ENCODE data around the gene PRDM15. TPM values are rescaled to one million over a fixed set of nuclear protein-coding genes. Genes with fewer than 3 reads are reported as not detected.

PRDM15 gene
- total and polyA plus RNA-seq, 10 donors: 4.4 to 18.0 (median 10.8) TPM

DNA sequence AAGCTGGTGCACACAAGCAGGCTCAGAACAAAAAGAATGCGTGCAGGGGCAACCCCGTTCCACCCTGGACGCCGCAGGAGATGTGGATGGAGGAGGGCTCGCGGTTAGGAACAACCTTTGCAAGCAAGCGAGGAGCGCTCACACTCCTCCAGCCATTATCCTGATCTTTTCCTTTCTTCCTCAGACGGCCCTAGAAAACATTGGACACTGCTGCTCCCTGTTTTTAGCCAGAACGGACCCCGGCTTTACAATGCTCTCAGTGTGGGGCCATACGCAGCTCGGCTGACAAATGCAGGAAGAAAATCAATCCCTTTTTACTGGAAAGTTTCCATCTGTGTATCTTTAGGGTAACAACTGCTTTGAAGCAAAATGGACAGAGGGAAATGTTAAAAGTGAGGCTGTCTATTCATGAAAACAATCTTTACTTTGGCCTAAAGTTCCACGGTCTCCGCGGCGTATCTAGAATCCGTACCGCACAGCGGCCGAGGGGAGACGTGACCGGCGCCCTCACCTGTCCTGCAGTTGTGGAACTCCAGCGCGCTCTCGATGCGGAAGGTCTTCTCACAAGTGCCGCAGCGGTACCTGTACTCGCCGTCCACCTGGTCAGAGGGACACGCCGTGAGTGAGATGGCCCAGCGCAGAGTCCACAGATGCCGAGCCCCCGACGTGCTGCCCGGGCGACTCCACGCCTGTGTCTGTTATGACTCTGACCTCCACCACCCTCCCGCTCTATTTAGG is 44.0 kb downstream of the PRDM15 start:
- Histone ChIP-seq H3K27ac (peak overlapping the region in 1 of 8 donors; percentile 52), H3K36me3 (peaks cover 0 to 90% (median 50%) of the 10 kb centered on the region in 6 donors), H3K4me3 (no peak overlapping the region), H3K9me3 (no peaks in the 10 kb centered on the region), H3K4me1 (peaks cover 0 to 4% (median 0%) of the 10 kb centered on the region in 6 donors), H3K27me3 (replicated peaks in 1 of 7) (no peaks in the 10 kb centered on the region)
- intact Hi-C loops (cut with DNase I; ENCODE audit: low total_unique reads): no loop called here
- DNase-seq: peak; percentile 62
- 91 to 96% (median 94%) methylated on average over 42 of the region's 42 CpGs for WGBS, 5 donors
- TF ChIP-seq POLR2A (IDR thresholded peaks at IDR 0.05) (no peak), POLR2AphosphoS5 (IDR thresholded peaks at IDR 0.05) (no peak), CTCF (IDR thresholded peaks at IDR 0.05 in 8 of 11, conservative IDR thresholded peaks at IDR 0.05 in 3 of 11) (no peak)

GRCh38 chr21:41834252-41834925 is 44.8 kb downstream of the PRDM15 start:
- peaks cover 0 to 4% (median 0%) of the 10 kb centered on the region in 6 donors for H3K4me1 ChIP-seq
- peak overlapping the region in 3 of 8 donors; percentile 11 to 53 (median 52) for H3K27ac ChIP-seq
- H3K36me3 ChIP-seq: peaks cover 0 to 85% (median 48%) of the 10 kb centered on the region in 6 donors
- H3K4me3 ChIP-seq: no peak overlapping the region
- intact Hi-C loops (cut with DNase I; ENCODE audit: low total_unique reads): no loop called here
- TF ChIP-seq CTCF (IDR thresholded peaks at IDR 0.05 in 8 of 11, conservative IDR thresholded peaks at IDR 0.05 in 3 of 11) (no peak), POLR2AphosphoS5 (IDR thresholded peaks at IDR 0.05) (no peak), POLR2A (IDR thresholded peaks at IDR 0.05) (no peak)
- no peaks in the 10 kb centered on the region for H3K27me3 ChIP-seq (replicated peaks in 1 of 7)
- H3K9me3 ChIP-seq: no peaks in the 10 kb centered on the region
- peak; percentile 61 for DNase-seq
- WGBS, 5 donors: 87 to 95% (median 88%) methylated on average over 20 to 25 of the region's 25 CpGs

GRCh38 chr21:41833497-41834115 is 45.5 kb downstream of the PRDM15 start:
- H3K9me3 ChIP-seq: no peaks in the 10 kb centered on the region
- peaks cover 0 to 77% (median 40%) of the 10 kb centered on the region in 6 donors for H3K36me3 ChIP-seq
- peaks cover 0 to 4% (median 0%) of the 10 kb centered on the region in 6 donors for H3K4me1 ChIP-seq
- intact Hi-C loops (cut with DNase I; ENCODE audit: low total_unique reads): no loop called here
- 71 to 89% (median 87%) methylated on average over 9 to 13 of the region's 13 CpGs for WGBS, 5 donors
- no peak overlapping the region for H3K4me3 ChIP-seq
- TF ChIP-seq POLR2AphosphoS5 (IDR thresholded peaks at IDR 0.05) (peak in 2 of 3 donors; percentile 23 to 63), POLR2A (IDR thresholded peaks at IDR 0.05) (no peak)
- peak overlapping the region in 3 of 8 donors; percentile 11 to 53 (median 52) for H3K27ac ChIP-seq
- H3K27me3 ChIP-seq (replicated peaks in 1 of 7): no peaks in the 10 kb centered on the region
- DNase-seq: peak; percentile 59

DNA sequence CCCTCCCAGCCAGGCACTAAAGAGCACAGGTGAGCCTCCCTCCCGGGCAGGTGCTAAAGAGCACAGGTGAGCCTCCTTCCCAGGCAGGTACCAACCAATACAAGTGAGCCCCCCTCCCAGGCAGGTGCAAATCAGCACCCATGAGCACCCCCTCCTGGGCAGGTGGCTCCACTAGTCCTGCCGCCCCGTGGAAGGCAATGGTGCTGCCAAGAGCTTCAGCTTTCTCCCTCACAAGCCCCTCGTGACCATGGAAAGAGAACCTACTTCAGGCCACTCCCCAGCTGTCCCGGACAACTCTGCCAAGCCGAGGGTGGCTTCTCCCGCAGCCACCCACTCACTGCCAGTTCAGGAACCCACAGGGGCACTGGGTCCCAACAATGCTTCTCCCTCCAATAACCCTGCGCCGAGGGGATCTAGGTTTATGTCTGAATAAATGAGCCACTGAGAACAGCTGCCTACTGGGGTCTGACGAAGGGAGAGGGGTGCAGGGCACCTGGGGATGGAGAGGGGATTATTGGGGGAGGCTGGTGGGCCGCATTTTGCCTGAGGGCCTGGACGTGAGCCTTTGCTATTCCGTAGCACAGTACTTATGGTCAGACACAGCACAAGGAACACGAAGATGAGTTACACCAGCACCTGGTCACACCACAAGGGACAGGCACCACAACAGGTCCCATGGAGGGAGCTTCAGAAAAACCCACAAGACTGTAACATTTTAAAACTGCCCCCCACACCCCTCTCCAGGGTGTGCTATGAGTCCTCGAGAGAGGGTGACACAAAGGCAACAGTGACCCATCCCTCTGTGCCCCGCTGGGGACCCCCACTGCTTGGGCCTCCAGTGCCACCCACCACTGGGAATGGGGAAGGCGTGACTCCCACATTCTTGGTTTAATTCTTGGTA is 46.3 kb downstream of the PRDM15 start:
- intact Hi-C loops (cut with DNase I; ENCODE audit: low total_unique reads): no loop called here
- Histone ChIP-seq H3K36me3 (peaks cover 0 to 77% (median 44%) of the 10 kb centered on the region in 6 donors), H3K27me3 (replicated peaks in 1 of 7) (no peaks in the 10 kb centered on the region), H3K9me3 (no peaks in the 10 kb centered on the region), H3K27ac (peak overlapping the region in 2 of 8 donors; percentile 52 to 53), H3K4me1 (peaks cover 0 to 4% (median 0%) of the 10 kb centered on the region in 6 donors), H3K4me3 (no peak overlapping the region)
- WGBS, 5 donors: 85 to 97% (median 93%) methylated on average over 17 of the region's 17 CpGs
- no peak for TF ChIP-seq POLR2AphosphoS5 (IDR thresholded peaks at IDR 0.05)
- no peak for TF ChIP-seq CTCF (IDR thresholded peaks at IDR 0.05 in 8 of 11, conservative IDR thresholded peaks at IDR 0.05 in 3 of 11)
- TF ChIP-seq POLR2A (IDR thresholded peaks at IDR 0.05): no peak
- DNase-seq: peak; percentile 66
